Mucosa of descending colon (tissue), 3 donors: ENCODE results near the gene YKT6. TPM values are rescaled to one million over a fixed set of nuclear protein-coding genes. Genes with fewer than 3 reads are reported as not detected.

Source experiments
- ATAC-seq: fragments of 200-7000 bp; cut with Tn5 transposase; one replicate; pipeline ENCODE4 v1.9.1; 2020; ENCODE audit warnings: mild to moderate bottlenecking, moderate library complexity
- DNase-seq, 3 donors: peaks; one replicate each; pipeline ENCODE4 v3.0.0-alpha.2; 2020
- H3K36me3 ChIP-seq: fragments of 200-600 bp; one replicate; pipeline ENCODE4 v1.8.0; 2021; ENCODE audit warnings: low read depth, mild to moderate bottlenecking
- H3K4me1 ChIP-seq: fragments of 200-600 bp; one replicate; pipeline ENCODE4 v1.8.0; 2021; ENCODE audit warnings: low read depth, mild to moderate bottlenecking
- H3K4me3 ChIP-seq: fragments of 200-600 bp; one replicate; pipeline ENCODE4 v1.8.0; 2021; ENCODE audit warnings: mild to moderate bottlenecking
- H3K9me3 ChIP-seq: fragments of 200-600 bp; one replicate; pipeline ENCODE4 v1.8.0; 2021; ENCODE audit warnings: mild to moderate bottlenecking
- CTCF ChIP-seq: fragments of 200-600 bp; IDR thresholded peaks from one replicate; pipeline ENCODE4 v1.8.0; 2022; ENCODE audit warnings: antibody characterized with exemption, mild to moderate bottlenecking
- intact Hi-C, 2 donors: fragments of 100-400 bp; cut with DNase I in 1 of 2; cut with micrococcal nuclease in 1 of 2; formaldehyde crosslinking; loops; one replicate each; pipeline versions ENCODE4 v1.11.0 to v1.11.1; 2022; cut with DNase I, micrococcal nuclease
- total RNA-seq, 3 donors: library from RNA; stranded (reverse); fragmentation: NEBNext Ultra II Directional in 2 of 3; extraction: Animal tissue kit (Norgen Biotek cat#: 25700) in 2 of 3; gene quantifications; one replicate each; pipeline versions ENCODE4 v1.2.1 to v1.2.4, GENCODE V29; 2021 to 2023
- donor health status: DM: no; HTN: no; CAD: no; lungs with moderate emphysema.
- donor health status: DM: no; HTN: no; CAD: no.
- donor health status: DM: no; HTN: yes; CAD: no.

Gene YKT6
- total RNA-seq, 3 donors from 2014 or later = 72.0 to 79.5 (median 79.0) TPM

- no peak for TF ChIP-seq CTCF
- intact Hi-C loops = loop anchor here in 1 of 2 donors (10.0 kb wide), 1 partner anchor 323 kb away; no protein-coding TSS in a partner anchor
These were observed 41.3 kb downstream of the YKT6 start for GRCh38 chr7:44242091-44242490.

GRCh38 chr7:44244282-44244681 is 43.5 kb downstream of the YKT6 start:
- ATAC-seq (no peak), DNase-seq (no peak)
- intact Hi-C loops = loop anchor here in 1 of 2 donors (10.0 kb wide), 1 partner anchor 321 kb away; no protein-coding TSS in a partner anchor
- Histone ChIP-seq H3K4me1 (no peaks in the 10 kb centered on the region), H3K36me3 (no peaks in the 10 kb centered on the region), H3K9me3 (no peaks in the 10 kb centered on the region), H3K4me3 (no peak overlapping the region)
- TF ChIP-seq CTCF = no peak

More at GRCh38 chr7:44242091-44242490, 41.3 kb downstream of the YKT6 start:
- no peak for DNase-seq
- Histone ChIP-seq H3K36me3 (no peaks in the 10 kb centered on the region), H3K4me1 (no peaks in the 10 kb centered on the region), H3K9me3 (no peaks in the 10 kb centered on the region), H3K4me3 (no peak overlapping the region)
- ATAC-seq = no peak

GRCh38 chr7:44246396-44247113 is 45.8 kb downstream of the YKT6 start:
- no peak for ATAC-seq
- no peaks in the 10 kb centered on the region for H3K9me3 ChIP-seq
- H3K4me1 ChIP-seq = no peaks in the 10 kb centered on the region
- no peak for TF ChIP-seq CTCF
- DNase-seq = no peak
- H3K36me3 ChIP-seq = no peaks in the 10 kb centered on the region
- intact Hi-C loops = loop anchor here in 1 of 2 donors (10.0 kb wide), 1 partner anchor 318 kb away; no protein-coding TSS in a partner anchor
- H3K4me3 ChIP-seq = no peak overlapping the region

DNA sequence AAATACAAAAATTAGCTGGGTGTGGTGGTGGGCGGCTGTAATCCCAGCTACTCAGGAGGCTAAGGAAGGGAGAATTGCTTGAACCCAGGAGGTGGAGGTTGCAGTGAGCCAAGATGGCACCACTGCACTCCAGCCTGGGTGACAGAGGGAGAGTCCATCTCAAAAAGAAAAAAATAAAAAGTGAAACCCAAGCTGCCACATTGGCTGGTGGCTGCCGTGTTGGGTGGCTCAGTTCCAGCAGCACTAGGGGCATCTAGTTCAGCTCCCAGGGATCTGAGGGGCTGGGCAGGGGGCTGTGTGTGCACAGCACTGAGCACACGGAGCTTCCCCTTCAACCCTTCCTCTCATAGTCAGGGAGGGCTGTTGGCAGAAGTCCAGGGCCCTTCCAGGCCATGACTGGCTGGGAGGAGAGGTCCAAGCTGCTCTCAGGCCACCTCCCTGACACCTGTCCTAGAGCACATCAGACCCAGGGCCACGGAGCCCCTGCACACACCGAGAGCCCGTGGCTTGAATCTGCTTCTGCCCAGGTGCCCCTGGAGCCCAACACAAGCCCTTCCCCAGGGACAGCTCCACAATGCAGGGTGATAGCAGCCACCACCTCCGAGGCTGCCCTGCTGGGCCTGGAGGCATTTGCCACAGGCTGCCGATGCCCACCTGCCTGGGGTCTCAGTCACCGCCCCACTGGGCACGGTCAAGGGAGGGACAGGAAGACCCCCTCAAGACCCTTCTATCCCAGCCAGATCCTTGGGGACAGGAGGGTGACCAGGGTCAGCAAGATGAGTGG is 47.3 kb downstream of the YKT6 start:
- H3K4me1 ChIP-seq = no peaks in the 10 kb centered on the region
- TF ChIP-seq CTCF = no peak
- DNase-seq (no peak), ATAC-seq (no peak)
- no peaks in the 10 kb centered on the region for H3K36me3 ChIP-seq
- no peak overlapping the region for H3K4me3 ChIP-seq
- intact Hi-C loops = loop anchor here in 1 of 2 donors (10.0 kb wide), 1 partner anchor 317 kb away; no protein-coding TSS in a partner anchor
- H3K9me3 ChIP-seq = no peaks in the 10 kb centered on the region

DNA sequence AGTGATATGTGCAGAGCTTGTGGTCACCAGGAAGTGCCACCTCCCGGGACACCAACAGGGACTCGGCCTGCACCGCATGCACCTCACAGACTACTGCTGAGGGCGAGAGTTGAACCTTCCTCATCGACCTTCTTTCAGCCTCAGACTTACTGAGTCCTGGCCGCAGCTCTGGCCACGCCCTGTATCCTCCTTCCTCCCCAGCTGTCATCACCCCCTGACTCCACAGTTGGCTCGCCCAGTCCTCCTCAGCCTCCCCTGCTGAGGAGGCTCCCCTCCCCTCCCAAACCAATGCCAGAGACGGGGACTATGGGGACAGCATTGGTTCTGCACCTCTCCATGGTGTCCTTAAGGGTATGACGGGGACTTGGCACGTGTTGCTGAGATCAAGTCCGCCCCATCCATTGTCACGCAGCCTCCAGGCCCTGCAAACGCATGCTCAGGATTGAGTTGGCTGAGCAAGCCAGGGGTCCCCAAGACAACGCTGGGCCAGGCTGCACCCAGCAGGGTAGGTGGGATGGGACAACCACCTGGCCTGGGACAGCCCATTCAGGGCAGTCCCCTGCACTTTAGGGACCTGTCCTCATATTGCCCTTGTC is 49.0 kb downstream of the YKT6 start:
- intact Hi-C loops = loop anchor here in 1 of 2 donors (10.0 kb wide), 1 partner anchor 315 kb away; no protein-coding TSS in a partner anchor
- no peak for DNase-seq
- Histone ChIP-seq H3K36me3 (no peaks in the 10 kb centered on the region), H3K4me1 (no peaks in the 10 kb centered on the region), H3K4me3 (no peak overlapping the region), H3K9me3 (no peaks in the 10 kb centered on the region)
- no peak for TF ChIP-seq CTCF
- no peak for ATAC-seq
